D721Med (cell line): ENCODE results near the gene TSPAN7.
A peak's percentile ranks its signal among the peaks of the same experiment; 100 is the strongest.

ENCODE experiments used
- DNase-seq: peaks from one replicate; pipeline ENCODE4 v3.0.0; 2011; ENCODE audit warnings: low spot score; ENCODE audit not compliant: insufficient read length
- FAIRE-seq: peaks from 2 replicates; lab custom pipeline; 2011; peaks lifted over from hg19 to GRCh38; lab: Jason Lieb, UNC
- TF ChIP-seq, protein P1 (sequence below): IDR thresholded peaks from 2 replicates; pipeline ENCODE4 v1.5.1; 2012; ENCODE audit warnings: mild to moderate bottlenecking, control low read depth; ENCODE audit not compliant: insufficient read depth; ENCODE audit errors: missing control alignments

The TSPAN7 gene

DNA sequence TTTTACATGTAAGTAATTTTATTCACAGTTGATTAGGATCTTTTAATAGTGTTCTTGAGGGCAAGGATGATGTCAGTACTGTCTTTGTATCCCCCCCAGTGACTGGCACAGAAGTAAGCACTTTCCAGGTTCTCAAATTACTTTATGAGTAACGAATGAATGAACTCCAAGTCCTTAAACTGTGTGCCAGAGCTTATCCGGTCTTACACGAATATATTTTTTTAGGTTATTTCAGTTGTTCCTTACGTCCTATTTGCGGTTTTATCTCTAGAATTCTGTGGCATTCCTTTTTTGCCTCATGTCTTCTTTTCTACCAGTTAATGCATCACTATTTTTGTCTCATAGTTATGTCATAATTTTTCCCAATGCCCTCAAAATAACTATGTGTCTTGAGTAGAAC lies 133.1 kb downstream of the TSPAN7 start:
- DNase-seq = no peak
- TF ChIP-seq, protein P1, sequence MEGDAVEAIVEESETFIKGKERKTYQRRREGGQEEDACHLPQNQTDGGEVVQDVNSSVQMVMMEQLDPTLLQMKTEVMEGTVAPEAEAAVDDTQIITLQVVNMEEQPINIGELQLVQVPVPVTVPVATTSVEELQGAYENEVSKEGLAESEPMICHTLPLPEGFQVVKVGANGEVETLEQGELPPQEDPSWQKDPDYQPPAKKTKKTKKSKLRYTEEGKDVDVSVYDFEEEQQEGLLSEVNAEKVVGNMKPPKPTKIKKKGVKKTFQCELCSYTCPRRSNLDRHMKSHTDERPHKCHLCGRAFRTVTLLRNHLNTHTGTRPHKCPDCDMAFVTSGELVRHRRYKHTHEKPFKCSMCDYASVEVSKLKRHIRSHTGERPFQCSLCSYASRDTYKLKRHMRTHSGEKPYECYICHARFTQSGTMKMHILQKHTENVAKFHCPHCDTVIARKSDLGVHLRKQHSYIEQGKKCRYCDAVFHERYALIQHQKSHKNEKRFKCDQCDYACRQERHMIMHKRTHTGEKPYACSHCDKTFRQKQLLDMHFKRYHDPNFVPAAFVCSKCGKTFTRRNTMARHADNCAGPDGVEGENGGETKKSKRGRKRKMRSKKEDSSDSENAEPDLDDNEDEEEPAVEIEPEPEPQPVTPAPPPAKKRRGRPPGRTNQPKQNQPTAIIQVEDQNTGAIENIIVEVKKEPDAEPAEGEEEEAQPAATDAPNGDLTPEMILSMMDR = no peak
- FAIRE-seq = no peak

DNA sequence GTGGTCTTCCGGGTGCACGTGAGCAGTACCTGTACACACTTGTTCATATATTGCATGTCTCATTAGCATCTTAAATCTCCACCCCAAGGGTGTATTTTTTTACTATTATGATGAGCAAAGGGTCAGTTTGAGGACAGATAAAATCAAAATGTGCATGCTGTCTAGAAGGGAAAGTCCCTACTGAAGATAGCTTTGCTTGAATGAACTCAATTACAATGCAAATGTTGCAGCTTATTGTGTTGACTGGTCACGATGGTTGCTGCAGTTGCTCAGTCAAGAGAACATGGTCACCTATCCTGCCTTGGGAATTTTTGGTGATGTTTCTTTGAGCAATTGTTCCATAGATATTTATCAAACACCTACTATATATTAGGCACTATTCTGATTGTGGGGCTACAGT lies 136.1 kb downstream of the TSPAN7 start:
- FAIRE-seq (no peak), DNase-seq (no peak)
- TF ChIP-seq, protein P1 = no peak

DNA sequence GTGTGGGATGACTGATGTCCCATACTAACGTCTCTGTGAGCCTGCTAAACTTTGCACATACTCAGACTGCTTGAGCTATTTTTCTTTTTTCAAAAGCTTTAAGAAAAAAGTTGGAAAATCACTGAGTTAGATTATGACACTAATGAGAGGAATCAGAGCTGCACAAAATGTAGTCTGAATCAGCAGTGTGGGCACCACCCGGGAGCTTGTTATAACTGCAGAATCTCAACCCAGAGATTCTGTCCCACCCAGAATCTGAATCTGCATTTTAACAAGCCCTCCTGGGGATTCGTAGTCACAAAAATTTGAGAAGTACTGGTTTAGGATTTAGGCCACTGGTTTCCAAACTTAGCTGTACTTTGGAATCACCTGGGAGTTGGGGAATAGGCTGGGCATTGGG lies 137.8 kb downstream of the TSPAN7 start:
- no peak for FAIRE-seq
- no peak for DNase-seq
- TF ChIP-seq, protein P1 = no peak

DNA sequence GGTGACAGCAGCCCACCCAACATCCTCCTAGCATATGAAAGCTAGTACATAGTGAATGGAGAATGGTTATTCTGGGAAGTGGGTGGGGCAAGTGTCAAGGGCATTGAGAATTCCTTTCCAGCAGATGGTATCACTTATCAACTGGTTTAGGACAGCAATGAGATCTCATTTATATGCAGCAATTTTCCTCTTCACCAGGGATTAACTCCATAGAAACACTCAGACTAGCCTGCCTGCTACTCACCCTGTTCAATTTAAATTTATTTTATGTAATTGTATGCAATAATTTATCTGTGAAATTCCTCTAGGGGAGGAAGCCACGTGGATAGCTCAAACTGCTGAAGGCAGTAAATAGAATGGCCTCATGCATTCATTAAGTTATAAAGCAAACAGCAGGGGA lies 138.4 kb downstream of the TSPAN7 start:
- FAIRE-seq (no peak), DNase-seq (no peak)
- TF ChIP-seq, protein P1 = no peak

DNA sequence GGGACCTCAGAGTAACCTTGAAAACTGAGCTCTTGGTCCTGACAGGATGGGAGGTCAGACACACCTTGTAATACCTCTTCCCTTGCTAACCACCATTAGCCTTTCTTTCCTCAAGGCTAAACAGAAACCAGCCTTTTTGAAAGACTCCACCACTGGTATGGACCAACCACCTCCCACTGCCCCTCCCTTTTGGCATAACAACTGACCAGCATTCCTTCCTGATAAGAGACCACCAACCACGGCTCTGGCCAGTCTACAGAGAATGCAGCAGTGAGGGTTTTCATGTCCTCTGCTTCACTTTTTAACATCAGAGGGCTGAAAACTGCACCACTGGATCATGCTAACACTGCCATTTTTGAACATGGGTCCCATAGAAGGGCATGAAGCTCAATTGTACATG lies 139.7 kb downstream of the TSPAN7 start:
- no peak for FAIRE-seq
- TF ChIP-seq, protein P1 = no peak
- no peak for DNase-seq

DNA sequence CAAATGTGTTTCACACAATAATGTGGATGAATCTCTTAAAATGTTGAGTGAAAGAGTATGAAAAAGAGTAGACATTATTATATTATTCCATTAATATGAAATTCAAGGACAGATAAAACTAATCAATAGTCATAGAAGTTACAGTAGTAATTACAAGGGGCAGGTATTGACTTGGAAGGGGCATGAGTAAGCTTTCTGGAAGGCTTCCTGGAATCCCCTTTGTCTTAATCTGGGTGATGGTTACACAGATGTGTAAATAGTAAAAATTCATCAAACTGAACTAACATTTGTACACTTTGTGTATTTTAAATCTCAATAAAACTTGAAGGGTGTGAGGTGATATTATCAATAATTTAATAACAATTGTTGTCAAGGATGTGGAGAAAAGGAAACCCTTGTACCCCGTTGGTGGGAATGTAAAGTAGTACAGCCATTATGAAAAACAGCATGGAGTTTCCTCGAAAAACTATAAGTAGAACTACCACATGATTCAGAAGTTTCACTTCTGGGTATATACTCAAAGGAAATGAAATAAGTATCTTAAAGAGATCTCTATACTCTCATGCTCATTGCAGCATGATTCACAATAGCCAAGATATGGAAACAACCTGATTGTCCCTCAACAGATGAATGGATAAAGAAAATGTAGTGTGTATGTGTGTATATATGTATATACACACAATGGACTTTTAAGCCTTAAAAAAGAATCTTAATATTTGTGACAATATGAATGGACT lies 143.0 kb downstream of the TSPAN7 start:
- DNase-seq (no peak), FAIRE-seq (no peak)
- TF ChIP-seq, protein P1 = no peak

DNA sequence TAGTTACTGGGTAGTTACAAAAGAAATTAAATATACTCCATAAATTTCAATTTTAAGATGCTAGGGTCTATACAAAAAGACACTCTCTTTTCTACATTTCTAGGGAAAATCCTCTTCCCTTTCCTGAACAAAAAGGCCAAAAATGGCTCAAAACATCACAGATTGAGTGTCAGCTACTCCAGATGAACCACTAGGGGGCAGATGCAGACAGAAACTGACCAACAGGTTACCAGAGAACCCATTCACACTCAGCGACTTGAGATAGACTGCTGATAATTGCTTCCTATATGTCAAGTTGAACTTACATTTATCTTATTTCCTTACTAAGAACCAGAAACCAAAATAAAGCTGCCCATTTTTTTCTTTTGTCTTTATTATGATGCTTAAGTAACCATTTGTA lies 156.5 kb downstream of the TSPAN7 start:
- DNase-seq = no peak
- peak; percentile 68 for FAIRE-seq
- TF ChIP-seq, protein P1 = peak; percentile 51
